Endodermal cell (in vitro differentiated cells): ENCODE data around the gene BRINP1. TPM values are rescaled to one million over a fixed set of nuclear protein-coding genes. Genes with fewer than 3 reads are reported as not detected.

ENCODE experiments used
- DNase-seq: peaks from one replicate; pipeline ENCODE4 v3.0.0-alpha.2; 2017
- H3K27ac ChIP-seq: 2 replicates; pipeline ENCODE4 v1.5.1; 2013; ENCODE audit warnings: mild to moderate bottlenecking, low read depth, low read length, moderate library complexity
- H3K27me3 ChIP-seq: 2 replicates; pipeline ENCODE4 v1.6.1; 2013; ENCODE audit warnings: mild to moderate bottlenecking, low read length, moderate library complexity; ENCODE audit not compliant: insufficient read depth, control insufficient read depth, poor library complexity, severe bottlenecking
- H3K36me3 ChIP-seq: 2 replicates; pipeline ENCODE4 v1.7.0; 2013; ENCODE audit warnings: mild to moderate bottlenecking, low read length, moderate library complexity; ENCODE audit not compliant: control insufficient read depth, insufficient read depth
- H3K4me1 ChIP-seq: one replicate; pipeline ENCODE4 v1.7.0; 2013; ENCODE audit warnings: low read length; ENCODE audit not compliant: control insufficient read depth, insufficient read depth
- H3K4me3 ChIP-seq: 2 replicates; pipeline ENCODE4 v1.5.1; 2013; ENCODE audit warnings: mild to moderate bottlenecking, low read length, moderate library complexity
- H3K9ac ChIP-seq: 2 replicates; pipeline ENCODE4 v1.6.1; 2013; ENCODE audit warnings: mild to moderate bottlenecking, low read length, moderate library complexity; ENCODE audit not compliant: poor library complexity, severe bottlenecking; ENCODE audit errors: extremely low read depth
- H3K9me3 ChIP-seq: 2 replicates; pipeline ENCODE4 v1.6.1; 2013; ENCODE audit warnings: mild to moderate bottlenecking, low read length, moderate library complexity; ENCODE audit not compliant: control insufficient read depth
- H3K27ac Mint-ChIP-seq: 2 replicates; pipeline ENCODE4 v1.8.0; 2020; ENCODE audit warnings: mixed read lengths
- H3K27me3 Mint-ChIP-seq: 2 replicates; pipeline ENCODE4 v1.8.0; 2021; ENCODE audit warnings: mild to moderate bottlenecking, mixed read lengths; ENCODE audit not compliant: insufficient read depth
- H3K36me3 Mint-ChIP-seq: 2 replicates; pipeline ENCODE4 v1.8.0; 2020; ENCODE audit warnings: low read depth, mixed read lengths
- H3K4me1 Mint-ChIP-seq: 2 replicates; pipeline ENCODE4 v1.8.0; 2020; ENCODE audit warnings: mixed read lengths
- H3K4me3 Mint-ChIP-seq: 2 replicates; pipeline ENCODE4 v1.8.0; 2020; ENCODE audit warnings: mild to moderate bottlenecking, moderate library complexity, mixed read lengths
- H3K9me3 Mint-ChIP-seq: 2 replicates; pipeline ENCODE4 v1.8.0; 2020; ENCODE audit warnings: mild to moderate bottlenecking, mixed read lengths
- WGBS, 2 experiments: methylation state at CpG; one replicate each; pipeline versions ENCODE4 v1.1.5 to v1.1.7; 2013; ENCODE audit warnings: missing lambda C conversion rate in 2 of 2, mixed read lengths in 1 of 2; ENCODE audit not compliant: insufficient coverage in 1 of 2, insufficient read length in 1 of 2; 5-methylcytosine and 5-hydroxymethylcytosine counted together
- total RNA-seq, 2 donors: library from RNA; stranded (reverse); fragmentation: NEBNext Ultra II Directional in 1 of 2; extraction: Animal tissue kit (Norgen Biotek cat#: 25700) in 1 of 2; gene quantifications; 2 replicates in 1 of 2; 3 replicates in 1 of 2; pipeline ENCODE4 v1.2.1, GENCODE V29; 2021
- TF ChIP-seq, protein P1 (sequence below): fragments of 200-600 bp; sonication (generic); conservative IDR thresholded peaks from 2 replicates; pipeline ENCODE4 v1.5.0; 2021; ENCODE audit warnings: antibody characterized with exemption, mild to moderate bottlenecking

Gene BRINP1
- total RNA-seq, 2 donors from 2014 or later: 6.3 to 9.6 TPM

DNA sequence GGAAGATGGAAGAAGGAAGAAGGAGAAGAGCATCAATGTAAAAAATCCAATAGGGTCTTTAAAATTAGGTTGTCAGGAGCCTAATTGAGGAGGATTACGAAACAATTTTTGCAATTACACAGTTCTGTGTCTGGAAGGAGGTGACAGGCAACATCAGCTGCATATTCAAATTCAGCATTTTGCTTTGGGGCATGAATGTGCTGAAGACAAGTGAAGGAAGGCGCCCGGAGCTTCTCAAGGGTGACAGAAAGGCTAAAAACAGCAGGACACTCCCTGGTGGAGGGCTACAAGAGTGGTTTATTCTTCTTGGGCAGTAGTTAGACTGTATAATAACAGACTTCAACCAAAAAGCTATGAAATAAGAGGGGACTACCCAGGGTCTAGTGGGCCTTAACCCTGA lies 188.3 kb downstream of the BRINP1 start:
- Mint-ChIP-seq H3K9me3 (no peaks in the 10 kb centered on the region), H3K4me3 (no peak overlapping the region), H3K27ac (no peak overlapping the region), H3K27me3 (no peaks in the 10 kb centered on the region), H3K36me3 (no peaks in the 10 kb centered on the region), H3K4me1 (peaks cover 11% of the 10 kb centered on the region)
- Histone ChIP-seq H3K4me3 (no peak overlapping the region), H3K9ac (no peak overlapping the region), H3K4me1 (no peaks in the 10 kb centered on the region), H3K9me3 (no peaks in the 10 kb centered on the region), H3K27ac (no peak overlapping the region), H3K36me3 (no peaks in the 10 kb centered on the region), H3K27me3 (no peaks in the 10 kb centered on the region)
- 82 to 89% methylated on average over 1 to 3 of the region's 3 CpGs for WGBS, 2 experiments
- DNase-seq: no peak
- TF ChIP-seq, protein P1, sequence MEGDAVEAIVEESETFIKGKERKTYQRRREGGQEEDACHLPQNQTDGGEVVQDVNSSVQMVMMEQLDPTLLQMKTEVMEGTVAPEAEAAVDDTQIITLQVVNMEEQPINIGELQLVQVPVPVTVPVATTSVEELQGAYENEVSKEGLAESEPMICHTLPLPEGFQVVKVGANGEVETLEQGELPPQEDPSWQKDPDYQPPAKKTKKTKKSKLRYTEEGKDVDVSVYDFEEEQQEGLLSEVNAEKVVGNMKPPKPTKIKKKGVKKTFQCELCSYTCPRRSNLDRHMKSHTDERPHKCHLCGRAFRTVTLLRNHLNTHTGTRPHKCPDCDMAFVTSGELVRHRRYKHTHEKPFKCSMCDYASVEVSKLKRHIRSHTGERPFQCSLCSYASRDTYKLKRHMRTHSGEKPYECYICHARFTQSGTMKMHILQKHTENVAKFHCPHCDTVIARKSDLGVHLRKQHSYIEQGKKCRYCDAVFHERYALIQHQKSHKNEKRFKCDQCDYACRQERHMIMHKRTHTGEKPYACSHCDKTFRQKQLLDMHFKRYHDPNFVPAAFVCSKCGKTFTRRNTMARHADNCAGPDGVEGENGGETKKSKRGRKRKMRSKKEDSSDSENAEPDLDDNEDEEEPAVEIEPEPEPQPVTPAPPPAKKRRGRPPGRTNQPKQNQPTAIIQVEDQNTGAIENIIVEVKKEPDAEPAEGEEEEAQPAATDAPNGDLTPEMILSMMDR: no peak

DNA sequence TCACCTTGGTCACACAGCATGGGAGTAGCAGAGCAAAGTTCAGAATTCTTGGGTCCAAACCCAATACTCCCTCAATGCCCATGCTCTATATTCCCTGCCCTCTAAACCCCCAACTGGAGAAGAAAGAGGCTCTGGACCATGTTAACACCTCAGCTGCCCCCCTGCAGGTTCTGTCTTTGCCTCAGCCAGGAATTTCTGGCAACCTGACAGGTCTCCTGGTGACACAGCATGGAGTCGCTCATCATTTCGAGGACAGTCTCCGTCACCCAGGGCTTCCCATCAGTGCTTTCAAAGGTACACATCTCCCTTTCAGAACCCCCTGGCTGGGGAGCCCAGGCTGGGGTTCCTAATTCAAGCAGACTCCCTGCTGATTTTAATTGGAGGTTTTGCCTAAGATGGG lies 189.5 kb downstream of the BRINP1 start:
- Histone ChIP-seq H3K27ac (no peak overlapping the region), H3K36me3 (no peaks in the 10 kb centered on the region), H3K27me3 (no peaks in the 10 kb centered on the region), H3K4me1 (no peaks in the 10 kb centered on the region), H3K9ac (no peak overlapping the region), H3K4me3 (no peak overlapping the region), H3K9me3 (no peaks in the 10 kb centered on the region)
- peak; percentile 81 for DNase-seq
- Mint-ChIP-seq H3K4me3 (no peak overlapping the region), H3K36me3 (no peaks in the 10 kb centered on the region), H3K27me3 (no peaks in the 10 kb centered on the region), H3K9me3 (peaks cover 3% of the 10 kb centered on the region), H3K4me1 (peaks cover 11% of the 10 kb centered on the region), H3K27ac (no peak overlapping the region)
- TF ChIP-seq, protein P1: no peak
- WGBS, 2 experiments: 72 to 75% methylated on average over 3 of the region's 3 CpGs

DNA sequence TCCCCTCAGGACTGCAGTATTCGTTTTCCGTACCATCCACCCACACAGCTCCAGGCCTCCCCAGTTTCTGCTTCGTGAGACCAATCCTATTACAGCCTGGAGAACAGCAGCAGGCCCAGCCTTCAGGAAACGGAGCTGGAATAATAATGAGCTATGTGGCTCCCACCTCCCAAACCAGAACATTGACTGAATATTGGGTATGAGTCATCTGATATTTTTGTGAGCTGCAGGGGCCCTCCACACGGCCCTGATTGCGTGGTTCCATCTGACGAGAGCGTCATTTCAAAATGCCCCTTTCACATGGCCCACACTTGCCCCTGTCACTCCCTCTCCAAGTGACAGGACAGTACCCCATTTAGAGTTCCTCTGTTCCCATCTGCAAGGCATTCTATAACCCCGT lies 192.0 kb downstream of the BRINP1 start:
- TF ChIP-seq, protein P1: no peak
- H3K27ac Mint-ChIP-seq: no peak overlapping the region
- H3K36me3 ChIP-seq: no peaks in the 10 kb centered on the region
- H3K27ac ChIP-seq: no peak overlapping the region
- H3K36me3 Mint-ChIP-seq: no peaks in the 10 kb centered on the region
- H3K4me3 ChIP-seq: no peak overlapping the region
- H3K4me1 Mint-ChIP-seq: peaks cover 11% of the 10 kb centered on the region
- H3K4me1 ChIP-seq: no peaks in the 10 kb centered on the region
- no peaks in the 10 kb centered on the region for H3K27me3 ChIP-seq
- peaks cover 3% of the 10 kb centered on the region for H3K9me3 Mint-ChIP-seq
- H3K9me3 ChIP-seq: no peaks in the 10 kb centered on the region
- no peaks in the 10 kb centered on the region for H3K27me3 Mint-ChIP-seq
- no peak overlapping the region for H3K4me3 Mint-ChIP-seq
- H3K9ac ChIP-seq: no peak overlapping the region
- DNase-seq: no peak
- WGBS, 2 experiments: 86 to 87% methylated on average over 6 to 9 of the region's 9 CpGs
